ENCODE measurements around the gene DNAL1.

DNA sequence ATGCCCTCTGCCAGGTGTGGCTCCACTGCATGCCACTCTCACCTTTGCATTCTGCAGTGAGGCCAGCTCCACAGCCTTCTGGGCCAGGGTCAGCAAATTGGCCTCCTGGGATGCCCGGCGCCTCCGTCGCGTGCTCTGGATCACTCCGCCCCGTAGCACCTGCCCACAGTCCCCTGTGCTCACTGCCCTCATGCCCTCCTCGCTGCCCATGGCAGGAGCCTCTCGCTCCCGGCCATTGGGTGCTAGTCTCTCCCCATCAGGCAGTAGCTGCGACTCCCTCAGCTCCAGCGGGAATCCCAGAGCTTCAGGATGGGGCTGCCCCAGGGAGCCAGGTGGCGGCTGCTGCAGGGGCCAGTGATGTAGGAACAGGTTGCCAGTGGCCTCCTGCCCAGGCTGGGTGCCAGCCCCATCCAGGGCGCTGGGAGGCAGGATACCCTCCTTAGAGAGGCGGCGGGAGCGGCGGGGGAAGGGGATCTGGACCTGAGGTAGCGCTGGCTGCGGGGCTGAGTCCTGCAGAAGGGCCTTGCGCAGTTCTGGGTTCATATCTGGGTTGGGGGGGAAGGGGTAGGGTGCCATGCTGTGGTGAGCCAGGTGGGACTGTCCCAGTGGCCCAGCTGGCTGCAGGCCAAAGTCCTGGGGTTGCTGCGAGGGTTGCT lies 93.9 kb downstream of the DNAL1 start:
- TF ChIP-seq MYC (IDR thresholded peaks at IDR 0.05; ENCODE audit: insufficient read depth, insufficient read length, insufficient replicate concordance, low read length, severe bottlenecking) (no peak), POLR2AphosphoS5 (IDR thresholded peaks at IDR 0.05; ENCODE audit: low read length) (no peak), NFIC (IDR thresholded peaks at IDR 0.05; ENCODE audit: low read depth, low read length) (no peak), ATF3 (IDR thresholded peaks at IDR 0.05; ENCODE audit: borderline replicate concordance, extremely low read depth, low read depth, low read length) (no peak), MXI1 (IDR thresholded peaks at IDR 0.05; ENCODE audit: low read depth, low read length) (no peak), CTCF (IDR thresholded peaks at IDR 0.05 in 2 of 3, conservative IDR thresholded peaks at IDR 0.05 in 1 of 3; ENCODE audit: control insufficient read depth in 2 of 3, extremely low read depth in 1 of 3, insufficient read depth in 1 of 3, low read depth in 3 of 3, low read length in 3 of 3) (no peak), HDAC6 (IDR thresholded peaks at IDR 0.05; ENCODE audit: unreplicated experiment) (no peak), EGR1 (IDR thresholded peaks at IDR 0.05; ENCODE audit: borderline replicate concordance in 1 of 2, low read depth in 2 of 2, low read length in 2 of 2) (no peak), ZNF24 (IDR thresholded peaks at IDR 0.05) (no peak), POLR2A (IDR thresholded peaks at IDR 0.05; ENCODE audit: low read depth, low read length) (peak; percentile 68), IRF4 (IDR thresholded peaks at IDR 0.05; ENCODE audit: low read depth, low read length) (no peak), EED (IDR thresholded peaks at IDR 0.05; ENCODE audit: low read depth) (no peak)
- TF ChIP-seq, protein P1, sequence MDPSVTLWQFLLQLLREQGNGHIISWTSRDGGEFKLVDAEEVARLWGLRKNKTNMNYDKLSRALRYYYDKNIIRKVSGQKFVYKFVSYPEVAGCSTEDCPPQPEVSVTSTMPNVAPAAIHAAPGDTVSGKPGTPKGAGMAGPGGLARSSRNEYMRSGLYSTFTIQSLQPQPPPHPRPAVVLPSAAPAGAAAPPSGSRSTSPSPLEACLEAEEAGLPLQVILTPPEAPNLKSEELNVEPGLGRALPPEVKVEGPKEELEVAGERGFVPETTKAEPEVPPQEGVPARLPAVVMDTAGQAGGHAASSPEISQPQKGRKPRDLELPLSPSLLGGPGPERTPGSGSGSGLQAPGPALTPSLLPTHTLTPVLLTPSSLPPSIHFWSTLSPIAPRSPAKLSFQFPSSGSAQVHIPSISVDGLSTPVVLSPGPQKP (IDR thresholded peaks at IDR 0.05; ENCODE audit: low read depth, low read length), result no peak
- TF ChIP-seq, protein P2, sequence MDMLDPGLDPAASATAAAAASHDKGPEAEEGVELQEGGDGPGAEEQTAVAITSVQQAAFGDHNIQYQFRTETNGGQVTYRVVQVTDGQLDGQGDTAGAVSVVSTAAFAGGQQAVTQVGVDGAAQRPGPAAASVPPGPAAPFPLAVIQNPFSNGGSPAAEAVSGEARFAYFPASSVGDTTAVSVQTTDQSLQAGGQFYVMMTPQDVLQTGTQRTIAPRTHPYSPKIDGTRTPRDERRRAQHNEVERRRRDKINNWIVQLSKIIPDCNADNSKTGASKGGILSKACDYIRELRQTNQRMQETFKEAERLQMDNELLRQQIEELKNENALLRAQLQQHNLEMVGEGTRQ (IDR thresholded peaks at IDR 0.05; ENCODE audit: borderline replicate concordance, low read depth, low read length), result no peak

All from GM12878 (cell line).